ENCODE results near the gene CDC27.

CDC27 gene

GRCh38 chr17:47223007-47223406 is 33.9 kb upstream of the CDC27 start:
- DNase-seq: no peak
- no peak overlapping the region for H3K4me3 ChIP-seq (ENCODE audit: low read depth, low read length)
- H3K27me3 ChIP-seq (replicated peaks): no peaks in the 10 kb centered on the region
- in situ Hi-C loops (cut with HindIII; ENCODE audit: low pct_ligation_motif_present, low sequenced_read_pairs): no loop called here
- H3K36me3 ChIP-seq (replicated peaks): no peaks in the 10 kb centered on the region
- TF ChIP-seq CTCF (IDR thresholded peaks at IDR 0.05; ENCODE audit: low read depth, low read length, missing control alignments): no peak
- H3K27ac ChIP-seq: no peak overlapping the region

GRCh38 chr17:47222047-47222446 is 33.0 kb upstream of the CDC27 start:
- TF ChIP-seq CTCF (IDR thresholded peaks at IDR 0.05; ENCODE audit: low read depth, low read length, missing control alignments): no peak
- H3K27ac ChIP-seq: no peak overlapping the region
- H3K36me3 ChIP-seq (replicated peaks): no peaks in the 10 kb centered on the region
- no peak for DNase-seq
- in situ Hi-C loops (cut with HindIII; ENCODE audit: low pct_ligation_motif_present, low sequenced_read_pairs): no loop called here
- H3K27me3 ChIP-seq (replicated peaks): no peaks in the 10 kb centered on the region
- H3K4me3 ChIP-seq (ENCODE audit: low read depth, low read length): no peak overlapping the region

- H3K36me3 ChIP-seq (replicated peaks): no peaks in the 10 kb centered on the region
- in situ Hi-C loops (cut with HindIII; ENCODE audit: low pct_ligation_motif_present, low sequenced_read_pairs): no loop called here
- DNase-seq: no peak
- no peak overlapping the region for H3K4me3 ChIP-seq (ENCODE audit: low read depth, low read length)
- H3K27ac ChIP-seq: no peak overlapping the region
- H3K27me3 ChIP-seq (replicated peaks): no peaks in the 10 kb centered on the region
- no peak for TF ChIP-seq CTCF (IDR thresholded peaks at IDR 0.05; ENCODE audit: low read depth, low read length, missing control alignments)
These were observed 32.1 kb upstream of the CDC27 start for GRCh38 chr17:47221154-47221553.

- no peak overlapping the region for H3K27ac ChIP-seq
- no peak for DNase-seq
- in situ Hi-C loops (cut with HindIII; ENCODE audit: low pct_ligation_motif_present, low sequenced_read_pairs): no loop called here
- H3K36me3 ChIP-seq (replicated peaks): no peaks in the 10 kb centered on the region
- H3K27me3 ChIP-seq (replicated peaks): no peaks in the 10 kb centered on the region
- H3K4me3 ChIP-seq (ENCODE audit: low read depth, low read length): no peak overlapping the region
- TF ChIP-seq CTCF (IDR thresholded peaks at IDR 0.05; ENCODE audit: low read depth, low read length, missing control alignments): no peak
These were observed 31.5 kb upstream of the CDC27 start for GRCh38 chr17:47220531-47220999.

- Histone ChIP-seq H3K27me3 (replicated peaks) (no peaks in the 10 kb centered on the region), H3K36me3 (replicated peaks) (no peaks in the 10 kb centered on the region), H3K27ac (no peak overlapping the region), H3K4me3 (ENCODE audit: low read depth, low read length) (no peak overlapping the region)
- DNase-seq: no peak
- in situ Hi-C loops (cut with HindIII; ENCODE audit: low pct_ligation_motif_present, low sequenced_read_pairs): no loop called here
- TF ChIP-seq CTCF (IDR thresholded peaks at IDR 0.05; ENCODE audit: low read depth, low read length, missing control alignments): no peak
These were observed 30.8 kb upstream of the CDC27 start for GRCh38 chr17:47219621-47220475.

Data from brain microvascular endothelial cell (primary cell).